Measurements from ENCODE around the gene NCOA4. TPM values are rescaled to one million over a fixed set of nuclear protein-coding genes. Genes with fewer than 3 reads are reported as not detected.
"Not testable (repeated sequence)": the region's sequence is repeated elsewhere in the genome, so short reads cannot be mapped to it uniquely, and the experiment has no call there.

The NCOA4 gene
- total RNA-seq, 4 donors from 2014 or later: 140 to 189 (median 160) TPM

- not testable (repeated sequence) for H3K36me3 ChIP-seq, H3K27me3 ChIP-seq, H3K9me3 ChIP-seq, H3K4me1 ChIP-seq
- 0 to 1% methylated on average over 15 to 40 of the region's 60 CpGs for WGBS, 2 donors
- Histone ChIP-seq H3K4me3 (replicated peaks in 1 of 3) (peak within 1 kb of the TSS; percentile 66 to 83 (median 69)), H3K27ac (peak within 1 kb of the TSS; percentile 40 to 49 (median 47))
- TF ChIP-seq POLR2A (IDR thresholded peaks at IDR 0.05) (peak in 1 of 2 donors; percentile 53), CTCF (IDR thresholded peaks at IDR 0.05) (peak in 1 of 6 experiments; percentile 5)
- intact Hi-C loops (cut with DNase I): loop anchor here (5.0 kb wide), 1 partner anchor 55 kb away; no protein-coding TSS in a partner anchor
- DNase-seq: peak; percentile 85 to 89
Measured at GRCh38 chr10:45972106-45972812, 58.2 kb downstream of the NCOA4 start, which contains the start of gene TIMM23. Gene TIMM23, plus strand, starts transcription at chr10:45972489. Its CDS starts 136 bp downstream, at chr10:45972625.

GRCh38 chr10:45971742-45972105 lies 58.7 kb downstream of the NCOA4 start:
- H3K27me3 ChIP-seq, DNase-seq, H3K4me1 ChIP-seq, H3K9me3 ChIP-seq, H3K36me3 ChIP-seq: not testable (repeated sequence)
- 0% methylated on average over 6 of the region's 25 CpGs; no CpG with 5 or more reads in 1 of the 2 donors for WGBS, 2 donors
- Histone ChIP-seq H3K27ac (peak overlapping the region in 2 of 3 donors; percentile 47 to 49), H3K4me3 (replicated peaks in 1 of 3) (peak overlapping the region; percentile 66 to 83 (median 69))
- intact Hi-C loops (cut with DNase I): loop anchor here (5.0 kb wide), 1 partner anchor 56 kb away; no protein-coding TSS in a partner anchor

- peak overlapping the region in 1 of 3 donors; percentile 69 for H3K4me3 ChIP-seq (replicated peaks in 1 of 3)
- not testable (repeated sequence) for H3K27me3 ChIP-seq, H3K4me1 ChIP-seq, DNase-seq, H3K27ac ChIP-seq, H3K9me3 ChIP-seq, H3K36me3 ChIP-seq
- 45 to 57% methylated on average over 14 of the region's 14 CpGs for WGBS, 2 donors
- intact Hi-C loops (cut with DNase I): loop anchor here (5.0 kb wide), 1 partner anchor 56 kb away; no protein-coding TSS in a partner anchor
Measured at GRCh38 chr10:45971019-45971418, 59.4 kb downstream of the NCOA4 start.

- H3K4me1 ChIP-seq; DNase-seq; H3K27ac ChIP-seq; H3K4me3 ChIP-seq (replicated peaks in 1 of 3); H3K9me3 ChIP-seq; H3K36me3 ChIP-seq; H3K27me3 ChIP-seq; intact Hi-C loops (cut with DNase I): not testable (repeated sequence)
- WGBS, 2 donors: 83 to 85% methylated on average over 6 of the region's 6 CpGs
Measured at GRCh38 chr10:45962686-45963452, 67.6 kb downstream of the NCOA4 start.

GRCh38 chr10:45957928-45958327 lies 72.5 kb downstream of the NCOA4 start:
- intact Hi-C loops (cut with DNase I); H3K9me3 ChIP-seq; H3K27ac ChIP-seq; H3K27me3 ChIP-seq; H3K36me3 ChIP-seq; H3K4me1 ChIP-seq; DNase-seq; H3K4me3 ChIP-seq (replicated peaks in 1 of 3): not testable (repeated sequence)
- WGBS, 2 donors: 97% methylated on average over 6 of the region's 6 CpGs

GRCh38 chr10:45956634-45957033 lies 73.8 kb downstream of the NCOA4 start:
- intact Hi-C loops (cut with DNase I); H3K9me3 ChIP-seq; H3K36me3 ChIP-seq; H3K4me3 ChIP-seq (replicated peaks in 1 of 3); H3K4me1 ChIP-seq; H3K27me3 ChIP-seq; DNase-seq: not testable (repeated sequence)
- peak overlapping the region in 1 of 3 donors; percentile 38 for H3K27ac ChIP-seq
- 32 to 71% methylated on average over 3 to 5 of the region's 6 CpGs for WGBS, 2 donors

Small RNAs within 50 kb of the gene (small RNA-seq; reads per million reads assigned to genes)
- gene SNORA74C-1: not detected

Other genes starting within 250 kb of the NCOA4 start
- gene AGAP4, start 183.1 kb downstream of the NCOA4 start, total RNA-seq: 10 to 100 TPM; 10.6 to 28.5 (median 17.8) TPM
- gene TIMM23, start 58.1 kb downstream of the NCOA4 start, total RNA-seq: 10 to 100 TPM; 68.7 to 85.6 (median 72.1) TPM
- not detected for gene MSMB, start 15.6 kb upstream of the NCOA4 start, total RNA-seq